Measurements from ENCODE around the gene QPCT.

The QPCT gene

DNA sequence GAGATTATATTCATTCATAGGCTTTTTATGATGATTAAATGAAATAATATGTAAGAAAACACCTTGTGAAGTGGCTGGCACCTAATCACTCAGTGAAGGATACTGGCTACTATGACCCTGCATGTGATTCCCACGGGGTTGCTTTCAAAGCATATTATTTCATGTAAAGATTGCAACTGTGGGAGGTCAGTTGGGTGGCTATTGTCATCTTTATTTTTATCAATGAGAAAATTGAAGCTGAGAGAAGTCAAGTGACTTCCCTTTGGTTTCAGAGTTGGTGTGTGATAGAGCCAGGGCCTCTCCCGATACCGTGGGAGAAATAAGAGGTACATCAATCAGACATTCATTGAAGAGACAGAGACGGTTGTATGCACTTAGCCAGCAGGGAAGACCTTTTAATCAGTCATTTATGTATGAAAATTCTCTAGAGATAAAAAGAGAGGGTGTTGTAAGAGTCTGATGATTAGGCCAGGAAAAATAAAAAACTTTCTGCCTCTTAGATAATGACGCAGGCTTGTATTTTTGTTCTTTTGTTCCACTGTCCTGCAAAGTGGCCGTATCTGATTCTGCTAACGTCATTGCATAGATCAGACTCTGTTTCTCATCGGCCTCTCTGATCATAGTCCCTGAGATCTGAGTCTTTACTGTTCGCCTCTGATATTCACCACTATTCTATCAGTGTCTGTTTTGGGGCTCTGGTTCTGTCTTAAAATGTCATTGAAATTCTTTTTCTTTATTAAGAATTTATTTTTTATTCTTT, 50.5 kb downstream of the QPCT start:
- Histone ChIP-seq H2BK5ac (ENCODE audit: low read length) (no peak overlapping the region), H2BK120ac (ENCODE audit: low read depth, low read length) (no peak overlapping the region), H3K27ac (ENCODE audit: low read depth, low read length) (no peak overlapping the region), H4K8ac (ENCODE audit: low read depth, low read length) (no peak overlapping the region), H4K5ac (ENCODE audit: low read length) (no peak overlapping the region), H3K23ac (ENCODE audit: low read length) (no peak overlapping the region), H3K27me3 (ENCODE audit: insufficient read depth, low read length, poor library complexity) (no peaks in the 10 kb centered on the region), H3K79me1 (ENCODE audit: low read length) (no peaks in the 10 kb centered on the region), H3K9ac (ENCODE audit: low read length) (no peak overlapping the region), H3K4ac (ENCODE audit: low read depth, low read length) (no peak overlapping the region), H3K4me3 (ENCODE audit: low read length) (no peak overlapping the region), H2AK5ac (ENCODE audit: low read length) (no peak overlapping the region), H2BK15ac (replicated peaks; ENCODE audit: low read depth) (peak overlapping the region; percentile 76), H3K4me2 (ENCODE audit: low read length) (no peak overlapping the region), H3K4me1 (ENCODE audit: control insufficient read depth, low read depth, low read length) (peaks cover 14% of the 10 kb centered on the region), H3K36me3 (ENCODE audit: control insufficient read depth, insufficient read depth, low read length) (no peaks in the 10 kb centered on the region), H3K56ac (ENCODE audit: low read length) (peak overlapping the region; percentile 66), H3K18ac (ENCODE audit: low read length) (peak overlapping the region; percentile 70), H3K79me2 (ENCODE audit: control insufficient read depth, insufficient read depth, low read length) (no peaks in the 10 kb centered on the region)
- DNase-seq = no peak
- no CpG with 5 or more reads among the region's 9 CpGs for WGBS (ENCODE audit: extremely low coverage, insufficient coverage, low lambda C conversion rate)

- peak overlapping the region; percentile 8 for H2BK15ac ChIP-seq (replicated peaks; ENCODE audit: low read depth)
- H3K4me2 ChIP-seq (ENCODE audit: low read length) = no peak overlapping the region
- H4K8ac ChIP-seq (ENCODE audit: low read depth, low read length) = no peak overlapping the region
- peak overlapping the region; percentile 43 for H3K4ac ChIP-seq (ENCODE audit: low read depth, low read length)
- H3K27me3 ChIP-seq (ENCODE audit: insufficient read depth, low read length, poor library complexity) = no peaks in the 10 kb centered on the region
- WGBS (ENCODE audit: extremely low coverage, insufficient coverage, low lambda C conversion rate) = no CpG with 5 or more reads among the region's 1 CpG
- H3K36me3 ChIP-seq (ENCODE audit: control insufficient read depth, insufficient read depth, low read length) = no peaks in the 10 kb centered on the region
- no peak overlapping the region for H4K5ac ChIP-seq (ENCODE audit: low read length)
- no peak overlapping the region for H3K27ac ChIP-seq (ENCODE audit: low read depth, low read length)
- peak overlapping the region; percentile 65 for H3K18ac ChIP-seq (ENCODE audit: low read length)
- no peak overlapping the region for H2BK5ac ChIP-seq (ENCODE audit: low read length)
- H3K56ac ChIP-seq (ENCODE audit: low read length) = peak overlapping the region; percentile 1
- DNase-seq = no peak
- no peak overlapping the region for H3K4me3 ChIP-seq (ENCODE audit: low read length)
- H3K9ac ChIP-seq (ENCODE audit: low read length) = no peak overlapping the region
- H3K23ac ChIP-seq (ENCODE audit: low read length) = no peak overlapping the region
- H2AK5ac ChIP-seq (ENCODE audit: low read length) = no peak overlapping the region
- H3K79me2 ChIP-seq (ENCODE audit: control insufficient read depth, insufficient read depth, low read length) = no peaks in the 10 kb centered on the region
- H3K79me1 ChIP-seq (ENCODE audit: low read length) = no peaks in the 10 kb centered on the region
- H3K4me1 ChIP-seq (ENCODE audit: control insufficient read depth, low read depth, low read length) = peaks cover 7% of the 10 kb centered on the region
- H2BK120ac ChIP-seq (ENCODE audit: low read depth, low read length) = no peak overlapping the region
Measured at GRCh38 chr2:37396890-37397565, 52.6 kb downstream of the QPCT start.

DNA sequence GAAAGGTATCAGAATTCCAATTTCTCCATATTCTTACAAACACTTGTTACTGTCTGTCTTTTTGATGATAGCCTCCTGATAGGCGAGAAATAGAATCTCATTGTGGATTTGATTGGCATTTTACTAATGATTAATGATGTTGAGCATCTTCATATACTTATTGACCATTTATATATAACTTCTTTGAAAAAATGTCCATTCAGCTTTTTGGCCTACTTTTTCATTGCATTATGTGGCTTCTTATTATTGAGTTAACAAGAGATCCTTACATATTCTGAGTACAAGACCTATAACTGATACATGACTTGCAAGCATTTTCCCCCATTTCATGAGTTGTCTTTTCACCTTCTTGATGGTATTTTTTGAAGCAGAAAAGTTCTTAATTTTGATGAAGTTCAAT, 54.6 kb downstream of the QPCT start:
- no peak overlapping the region for H3K56ac ChIP-seq (ENCODE audit: low read length)
- no peak overlapping the region for H3K4ac ChIP-seq (ENCODE audit: low read depth, low read length)
- H3K18ac ChIP-seq (ENCODE audit: low read length) = no peak overlapping the region
- no peak overlapping the region for H2BK5ac ChIP-seq (ENCODE audit: low read length)
- H2BK120ac ChIP-seq (ENCODE audit: low read depth, low read length) = no peak overlapping the region
- H3K4me2 ChIP-seq (ENCODE audit: low read length) = no peak overlapping the region
- DNase-seq = no peak
- H3K23ac ChIP-seq (ENCODE audit: low read length) = no peak overlapping the region
- H4K5ac ChIP-seq (ENCODE audit: low read length) = no peak overlapping the region
- H3K79me1 ChIP-seq (ENCODE audit: low read length) = no peaks in the 10 kb centered on the region
- no CpG with 5 or more reads among the region's 1 CpG for WGBS (ENCODE audit: extremely low coverage, insufficient coverage, low lambda C conversion rate)
- H2AK5ac ChIP-seq (ENCODE audit: low read length) = no peak overlapping the region
- H3K4me3 ChIP-seq (ENCODE audit: low read length) = no peak overlapping the region
- no peak overlapping the region for H3K27ac ChIP-seq (ENCODE audit: low read depth, low read length)
- H4K8ac ChIP-seq (ENCODE audit: low read depth, low read length) = no peak overlapping the region
- no peak overlapping the region for H2BK15ac ChIP-seq (replicated peaks; ENCODE audit: low read depth)
- no peak overlapping the region for H3K9ac ChIP-seq (ENCODE audit: low read length)
- no peaks in the 10 kb centered on the region for H3K79me2 ChIP-seq (ENCODE audit: control insufficient read depth, insufficient read depth, low read length)
- peaks cover 2% of the 10 kb centered on the region for H3K4me1 ChIP-seq (ENCODE audit: control insufficient read depth, low read depth, low read length)
- H3K36me3 ChIP-seq (ENCODE audit: control insufficient read depth, insufficient read depth, low read length) = no peaks in the 10 kb centered on the region
- no peaks in the 10 kb centered on the region for H3K27me3 ChIP-seq (ENCODE audit: insufficient read depth, low read length, poor library complexity)

GRCh38 chr2:37400041-37400440, 55.6 kb downstream of the QPCT start:
- Histone ChIP-seq H3K27ac (ENCODE audit: low read depth, low read length) (no peak overlapping the region), H3K18ac (ENCODE audit: low read length) (no peak overlapping the region), H3K27me3 (ENCODE audit: insufficient read depth, low read length, poor library complexity) (no peaks in the 10 kb centered on the region), H3K9ac (ENCODE audit: low read length) (no peak overlapping the region), H4K8ac (ENCODE audit: low read depth, low read length) (no peak overlapping the region), H2BK15ac (replicated peaks; ENCODE audit: low read depth) (no peak overlapping the region), H3K56ac (ENCODE audit: low read length) (no peak overlapping the region), H2BK5ac (ENCODE audit: low read length) (no peak overlapping the region), H3K79me1 (ENCODE audit: low read length) (no peaks in the 10 kb centered on the region), H3K4me3 (ENCODE audit: low read length) (no peak overlapping the region), H3K4me2 (ENCODE audit: low read length) (no peak overlapping the region), H3K4me1 (ENCODE audit: control insufficient read depth, low read depth, low read length) (peaks cover 2% of the 10 kb centered on the region), H3K36me3 (ENCODE audit: control insufficient read depth, insufficient read depth, low read length) (no peaks in the 10 kb centered on the region), H2AK5ac (ENCODE audit: low read length) (no peak overlapping the region), H4K5ac (ENCODE audit: low read length) (no peak overlapping the region), H3K4ac (ENCODE audit: low read depth, low read length) (no peak overlapping the region), H3K23ac (ENCODE audit: low read length) (no peak overlapping the region), H3K79me2 (ENCODE audit: control insufficient read depth, insufficient read depth, low read length) (no peaks in the 10 kb centered on the region), H2BK120ac (ENCODE audit: low read depth, low read length) (no peak overlapping the region)
- 100% methylated on average over 1 of the region's 4 CpGs for WGBS (ENCODE audit: extremely low coverage, insufficient coverage, low lambda C conversion rate)
- no peak for DNase-seq

- no peak overlapping the region for H2BK15ac ChIP-seq (replicated peaks; ENCODE audit: low read depth)
- no peak overlapping the region for H2AK5ac ChIP-seq (ENCODE audit: low read length)
- no peak overlapping the region for H4K8ac ChIP-seq (ENCODE audit: low read depth, low read length)
- no peaks in the 10 kb centered on the region for H3K36me3 ChIP-seq (ENCODE audit: control insufficient read depth, insufficient read depth, low read length)
- no peak overlapping the region for H3K9ac ChIP-seq (ENCODE audit: low read length)
- no peak overlapping the region for H3K18ac ChIP-seq (ENCODE audit: low read length)
- no peak overlapping the region for H3K27ac ChIP-seq (ENCODE audit: low read depth, low read length)
- H3K4me1 ChIP-seq (ENCODE audit: control insufficient read depth, low read depth, low read length) = no peaks in the 10 kb centered on the region
- H3K4ac ChIP-seq (ENCODE audit: low read depth, low read length) = no peak overlapping the region
- 100% methylated on average over 1 of the region's 6 CpGs for WGBS (ENCODE audit: extremely low coverage, insufficient coverage, low lambda C conversion rate)
- no peak overlapping the region for H4K5ac ChIP-seq (ENCODE audit: low read length)
- no peaks in the 10 kb centered on the region for H3K79me1 ChIP-seq (ENCODE audit: low read length)
- no peaks in the 10 kb centered on the region for H3K27me3 ChIP-seq (ENCODE audit: insufficient read depth, low read length, poor library complexity)
- H3K56ac ChIP-seq (ENCODE audit: low read length) = no peak overlapping the region
- no peaks in the 10 kb centered on the region for H3K79me2 ChIP-seq (ENCODE audit: control insufficient read depth, insufficient read depth, low read length)
- no peak overlapping the region for H3K4me2 ChIP-seq (ENCODE audit: low read length)
- no peak overlapping the region for H3K23ac ChIP-seq (ENCODE audit: low read length)
- H3K4me3 ChIP-seq (ENCODE audit: low read length) = no peak overlapping the region
- no peak overlapping the region for H2BK120ac ChIP-seq (ENCODE audit: low read depth, low read length)
- no peak for DNase-seq
- no peak overlapping the region for H2BK5ac ChIP-seq (ENCODE audit: low read length)
Measured at GRCh38 chr2:37402636-37403035, 58.2 kb downstream of the QPCT start.
